IMR-90 (cell line): ENCODE measurements around the gene NANOS3. TPM values are rescaled to one million over a fixed set of nuclear protein-coding genes. Genes with fewer than 3 reads are reported as not detected.

ENCODE experiments used
- ATAC-seq: fragments of 200-7000 bp; cut with Tn5 transposase; 2 replicates; pipeline ENCODE4 v1.9.1; 2020; ENCODE audit warnings: low read depth, mild to moderate bottlenecking, moderate library complexity
- BruUV-seq: library from RNA; stranded (reverse); fragments of 400-500 nt; replicated peaks from 2 replicates; lab custom pipeline; 2021; lab: Mats Ljungman, UMichigan
- CTCF ChIA-PET: fragments of 300-600 bp; formaldehyde crosslinking; extraction: SDS; loops from one replicate; lab custom pipeline; 2021; ENCODE audit warnings: antibody characterized with exemption; lab: Yijun Ruan, JAX
- POLR2A ChIA-PET: fragments of 300-600 bp; sonication (Branson Sonifier 250); formaldehyde crosslinking; loops from one replicate; lab custom pipeline; 2022; ENCODE audit warnings: antibody characterized with exemption; ENCODE audit not compliant: unreplicated experiment; lab: Charles Lee
- DNase-seq: peaks from one replicate; pipeline ENCODE4 v3.0.0; 2013
- H2AFZ ChIP-seq: replicated peaks from 2 replicates; pipeline ENCODE3; 2013; ENCODE audit warnings: low read length, mild to moderate bottlenecking; ENCODE audit not compliant: poor library complexity
- H2AK5ac ChIP-seq: 2 replicates; pipeline ENCODE4 v1.6.1; 2013; ENCODE audit warnings: low read depth, low read length, inconsistent platforms
- H2AK9ac ChIP-seq: replicated peaks from 2 replicates; pipeline ENCODE3; 2013; ENCODE audit warnings: mild to moderate bottlenecking, low read depth, low read length, moderate library complexity; ENCODE audit not compliant: poor library complexity
- H2BK120ac ChIP-seq: 2 replicates; pipeline ENCODE4 v1.6.1; 2013; ENCODE audit warnings: low read depth, low read length, inconsistent platforms
- H2BK15ac ChIP-seq: 3 replicates; pipeline ENCODE4 v1.6.1; 2013; ENCODE audit warnings: low read depth, low read length, inconsistent platforms
- H2BK20ac ChIP-seq: 2 replicates; pipeline ENCODE4 v1.6.1; 2013; ENCODE audit warnings: low read depth, mild to moderate bottlenecking, inconsistent platforms, low read length, moderate library complexity
- H2BK5ac ChIP-seq: 2 replicates; pipeline ENCODE4 v1.6.1; 2013; ENCODE audit warnings: mild to moderate bottlenecking, low read depth, low read length, inconsistent platforms; ENCODE audit not compliant: poor library complexity, severe bottlenecking
- H3K14ac ChIP-seq: replicated peaks from 2 replicates; pipeline ENCODE4 v1.6.1; 2013; ENCODE audit warnings: low read depth, low read length, inconsistent platforms
- H3K18ac ChIP-seq: 2 replicates; pipeline ENCODE4 v1.6.1; 2013; ENCODE audit warnings: low read depth, low read length, control low read depth
- H3K23ac ChIP-seq: 2 replicates; pipeline ENCODE4 v1.6.1; 2013; ENCODE audit warnings: low read depth, low read length, inconsistent platforms
- H3K27ac ChIP-seq: 2 replicates; pipeline ENCODE4 v1.5.1; 2013; ENCODE audit warnings: mild to moderate bottlenecking, control low read depth, low read length; ENCODE audit not compliant: insufficient read depth
- H3K27me3 ChIP-seq: 2 replicates; pipeline ENCODE4 v1.6.1; 2013; ENCODE audit warnings: low read length; ENCODE audit not compliant: control insufficient read depth, insufficient read depth
- H3K36me3 ChIP-seq: 2 replicates; pipeline ENCODE4 v1.6.1; 2013; ENCODE audit warnings: low read length, mixed read lengths; ENCODE audit not compliant: control insufficient read depth, insufficient read depth
- H3K4ac ChIP-seq: 2 replicates; pipeline ENCODE4 v1.6.1; 2013; ENCODE audit warnings: low read depth, low read length, inconsistent platforms
- H3K4me1 ChIP-seq: 2 replicates; pipeline ENCODE4 v1.6.1; 2013; ENCODE audit warnings: low read length, mixed read lengths; ENCODE audit not compliant: control insufficient read depth, insufficient read depth
- H3K4me2 ChIP-seq: 2 replicates; pipeline ENCODE4 v1.6.1; 2013; ENCODE audit warnings: low read depth, mild to moderate bottlenecking, control low read depth, low read length, moderate library complexity
- H3K4me3 ChIP-seq: 2 replicates; pipeline ENCODE4 v1.5.1; 2013; ENCODE audit warnings: low read depth, mild to moderate bottlenecking, control low read depth, low read length, moderate library complexity; ENCODE audit not compliant: insufficient read depth
- H3K56ac ChIP-seq: 2 replicates; pipeline ENCODE4 v1.6.1; 2013; ENCODE audit warnings: low read length, inconsistent platforms; ENCODE audit not compliant: insufficient read depth; ENCODE audit errors: extremely low read depth
- H3K79me1 ChIP-seq, 2 experiments: 2 replicates each; pipeline ENCODE4 v1.6.1; 2013; ENCODE audit warnings: low read length in 2 of 2, inconsistent platforms in 1 of 2, low read depth in 1 of 2
- H3K9ac ChIP-seq: 2 replicates; pipeline ENCODE4 v1.6.1; 2013; ENCODE audit warnings: low read depth, low read length, control low read depth
- H3K9me1 ChIP-seq: 2 replicates; pipeline ENCODE4 v1.6.1; 2013; ENCODE audit warnings: low read length, inconsistent platforms; ENCODE audit not compliant: insufficient read depth
- H3K9me3 ChIP-seq: 2 replicates; pipeline ENCODE4 v1.6.1; 2013; ENCODE audit warnings: low read length; ENCODE audit not compliant: control insufficient read depth, insufficient read depth
- H4K20me1 ChIP-seq: 2 replicates; pipeline ENCODE4 v1.6.1; 2013; ENCODE audit warnings: low read length, inconsistent platforms; ENCODE audit not compliant: insufficient read depth
- H4K5ac ChIP-seq: 2 replicates; pipeline ENCODE4 v1.6.1; 2013; ENCODE audit warnings: mild to moderate bottlenecking, low read depth, low read length, control low read depth
- H4K8ac ChIP-seq, 2 experiments: 2 replicates each; pipeline ENCODE4 v1.6.1; 2013; ENCODE audit warnings: low read depth in 2 of 2, low read length in 2 of 2, control low read depth in 1 of 2, inconsistent platforms in 1 of 2
- H4K91ac ChIP-seq: 2 replicates; pipeline ENCODE4 v1.6.1; 2013; ENCODE audit warnings: low read depth, low read length, inconsistent platforms; ENCODE audit not compliant: insufficient read depth
- CEBPB ChIP-seq: IDR thresholded peaks from 2 replicates; pipeline ENCODE4 v1.6.1; 2012; ENCODE audit warnings: low read depth, low read length, improper control_type of control experiment
- CHD1 ChIP-seq: IDR thresholded peaks from 2 replicates; pipeline ENCODE4 v1.6.1; 2012; ENCODE audit warnings: low read depth, low read length, improper control_type of control experiment
- FOS ChIP-seq: fragments of 150-350 bp; IDR thresholded peaks from 2 replicates; pipeline ENCODE4 v1.6.1; 2016; ENCODE audit warnings: low read depth, low read length
- MAFK ChIP-seq: IDR thresholded peaks from 2 replicates; pipeline ENCODE4 v1.6.1; 2012; ENCODE audit warnings: low read depth, low read length, improper control_type of control experiment
- MAZ ChIP-seq: IDR thresholded peaks from 2 replicates; pipeline ENCODE4 v1.6.1; 2012; ENCODE audit warnings: low read depth, mild to moderate bottlenecking, low read length, improper control_type of control experiment, moderate library complexity, borderline replicate concordance
- MXI1 ChIP-seq: IDR thresholded peaks from 2 replicates; pipeline ENCODE4 v1.6.1; 2012; ENCODE audit warnings: low read depth, mild to moderate bottlenecking, low read length, moderate library complexity, borderline replicate concordance
- NFE2L2 ChIP-seq: fragments of 150-350 bp; IDR thresholded peaks from 2 replicates; pipeline ENCODE4 v1.6.1; 2016; ENCODE audit warnings: low read depth, mild to moderate bottlenecking, low read length
- POLR2A ChIP-seq: IDR thresholded peaks from 2 replicates; pipeline ENCODE4 v1.6.1; 2012; ENCODE audit warnings: mild to moderate bottlenecking, low read depth, low read length
- RAD21 ChIP-seq: IDR thresholded peaks from 2 replicates; pipeline ENCODE4 v1.6.1; 2012; ENCODE audit warnings: low read length, improper control_type of control experiment
- RCOR1 ChIP-seq: IDR thresholded peaks from 2 replicates; pipeline ENCODE4 v1.6.1; 2012; ENCODE audit warnings: mild to moderate bottlenecking, low read length, improper control_type of control experiment; ENCODE audit not compliant: insufficient replicate concordance
- RFX5 ChIP-seq: IDR thresholded peaks from 2 replicates; pipeline ENCODE4 v1.8.0; 2012; ENCODE audit warnings: low read depth, mild to moderate bottlenecking, low read length, moderate library complexity
- SMC3 ChIP-seq: fragments of 150-350 bp; IDR thresholded peaks from 2 replicates; pipeline ENCODE4 v1.6.1; 2016; ENCODE audit warnings: low read depth, mild to moderate bottlenecking, antibody characterized with exemption, low read length, moderate library complexity
- WGBS, 2 experiments: methylation state at CpG; one replicate each; pipeline versions ENCODE4 v1.1.5 to v1.1.7; 2013; ENCODE audit warnings: missing lambda C conversion rate in 2 of 2; ENCODE audit not compliant: insufficient read length in 1 of 2; ENCODE audit errors: extremely low coverage in 2 of 2; 5-methylcytosine and 5-hydroxymethylcytosine counted together
- dilution Hi-C: fragments of 300-500 bp; cut with HindIII; formaldehyde crosslinking; loops from one replicate; pipeline ENCODE4 v1.14.3; 2018; ENCODE audit warnings: low sequenced_read_pairs; ENCODE audit not compliant: unreplicated experiment
- in situ Hi-C: fragments of 300-500 bp; cut with MboI; formaldehyde crosslinking; loops from 3 replicates; pipeline ENCODE4 v1.14.3; 2019; ENCODE audit warnings: low sequenced_read_pairs, inconsistent platforms, mixed read lengths
- intact Hi-C: fragments of 100-400 bp; cut with micrococcal nuclease; formaldehyde crosslinking; loops from 2 replicates; pipeline ENCODE4 v1.10.0; 2022
- polyA plus RNA-seq, 3 experiments: library from polyadenylated mRNA; depleted of rRNA; stranded (reverse); fragments of >200 nt; gene quantifications; 2 replicates each; pipeline ENCODE4 v1.2.3, GENCODE V29; 2012; ENCODE audit warnings: low replicate concordance in 1 of 3
- total RNA-seq: library from RNA; depleted of rRNA; stranded (reverse); fragments of >200 nt; gene quantifications from 2 replicates; pipeline ENCODE4 v1.2.3, GENCODE V29; 2012
- TF ChIP-seq, protein P1 (sequence below): conservative IDR thresholded peaks from 2 replicates; pipeline ENCODE4 v1.5.1; 2012; ENCODE audit warnings: mild to moderate bottlenecking, low read depth, low read length, improper control_type of control experiment
- TF ChIP-seq, protein P2 (sequence below): fragments of 150-350 bp; IDR thresholded peaks from 2 replicates; pipeline ENCODE4 v1.6.1; 2016; ENCODE audit warnings: low read depth, mild to moderate bottlenecking, low read length, moderate library complexity, borderline replicate concordance
- TF ChIP-seq, protein P3 (sequence below): fragments of 150-350 bp; IDR thresholded peaks from 2 replicates; pipeline ENCODE4 v1.6.1; 2017; ENCODE audit warnings: mild to moderate bottlenecking, antibody characterized with exemption, low read length, low read depth

The NANOS3 gene
- total and polyA plus RNA-seq, 2 of the 4 experiments (the other 2 are of a cell fraction), result 0.63 TPM; not detected in 1

DNA sequence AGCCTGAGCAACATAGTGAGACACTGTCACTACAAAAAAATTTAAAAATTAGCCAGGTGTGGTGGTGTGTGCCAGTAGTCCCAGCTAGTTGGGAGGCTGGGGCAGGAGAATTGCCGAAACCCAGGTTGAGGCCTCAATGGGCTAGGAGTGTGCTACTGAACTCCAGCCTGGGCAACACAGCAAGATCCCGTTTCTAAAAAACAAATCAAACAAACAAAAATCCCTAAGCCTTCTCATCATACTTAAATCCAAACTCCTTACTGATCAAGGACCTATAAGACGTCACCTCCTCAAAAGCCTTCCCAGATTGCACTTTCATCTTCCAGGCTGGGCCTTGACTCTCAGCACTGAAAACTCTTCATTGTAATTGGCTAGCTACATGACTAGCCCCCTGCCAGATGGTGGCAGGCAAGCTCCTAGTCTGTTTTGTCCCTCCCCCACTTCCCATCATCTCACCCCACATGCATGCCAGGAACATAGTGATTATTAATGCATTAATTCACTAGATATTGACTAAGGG, 17.5 kb upstream of the NANOS3 start:
- no peak overlapping the region for H3K14ac ChIP-seq
- peak overlapping the region; percentile 23; the same call in 1 of the 2 replicates for H4K91ac ChIP-seq
- H3K9me3 ChIP-seq, result no peaks in the 10 kb centered on the region
- peaks cover 8% of the 10 kb centered on the region for H3K4me1 ChIP-seq
- H4K5ac ChIP-seq, result no peak overlapping the region
- intact Hi-C loops, result no loop called here
- H4K8ac ChIP-seq, result no peak overlapping the region; a peak in 1 of 4 replicates
- no peak overlapping the region for H3K4me2 ChIP-seq
- no peak overlapping the region for H3K9ac ChIP-seq
- peaks cover 5 to 36% of the 10 kb centered on the region in 2 experiments; a peak in 1 of 4 replicates for H3K79me1 ChIP-seq
- BruUV-seq, result no TSS peak
- no peak overlapping the region for H3K18ac ChIP-seq
- POLR2A ChIA-PET, result no interaction called here
- peak overlapping the region; percentile 8 for H2BK5ac ChIP-seq
- 0 out of 2 replicates have a peak overlapping the region, but pooled peaks have one; percentile 26 for H2BK20ac ChIP-seq
- H2AFZ ChIP-seq, result peak overlapping the region; percentile 34
- WGBS, 2 experiments, result 100% methylated on average over 1 of the region's 3 CpGs; no CpG with 5 or more reads in 1 of the 2 experiments
- no peaks in the 10 kb centered on the region for H4K20me1 ChIP-seq
- peak overlapping the region; percentile 16 for H2BK120ac ChIP-seq
- no peaks in the 10 kb centered on the region for H3K36me3 ChIP-seq
- no peaks in the 10 kb centered on the region for H3K27me3 ChIP-seq
- in situ Hi-C loops, result loop anchor here (25.0 kb wide), 1 partner anchor 572 kb away; no protein-coding TSS in a partner anchor
- peak; percentile 58 for DNase-seq
- H3K56ac ChIP-seq, result peak overlapping the region; percentile 15; the same call in 1 of the 2 replicates
- H3K4ac ChIP-seq, result 0 out of 2 replicates have a peak overlapping the region, but pooled peaks have one; percentile 10
- dilution Hi-C loops, result no loop called here
- H2AK5ac ChIP-seq, result peak overlapping the region; percentile 73
- no peak overlapping the region for H3K27ac ChIP-seq
- H3K4me3 ChIP-seq, result no peak overlapping the region
- peak overlapping the region; percentile 37; the same call in 2 of the 3 replicates for H2BK15ac ChIP-seq
- CTCF ChIA-PET, result interaction anchor here (0.9 kb wide), 1 partner anchor 8 kb away, joined by 4 read pairs; no protein-coding TSS in a partner anchor
- peak overlapping the region; percentile 33 for H2AK9ac ChIP-seq
- H3K9me1 ChIP-seq, result peaks cover 4% of the 10 kb centered on the region
- ATAC-seq, result no peak
- no peak overlapping the region for H3K23ac ChIP-seq
- no peak for TF ChIP-seq FOS
- no peak for TF ChIP-seq MAFK
- TF ChIP-seq RFX5, result no peak
- TF ChIP-seq CEBPB, result no peak
- TF ChIP-seq, protein P1, sequence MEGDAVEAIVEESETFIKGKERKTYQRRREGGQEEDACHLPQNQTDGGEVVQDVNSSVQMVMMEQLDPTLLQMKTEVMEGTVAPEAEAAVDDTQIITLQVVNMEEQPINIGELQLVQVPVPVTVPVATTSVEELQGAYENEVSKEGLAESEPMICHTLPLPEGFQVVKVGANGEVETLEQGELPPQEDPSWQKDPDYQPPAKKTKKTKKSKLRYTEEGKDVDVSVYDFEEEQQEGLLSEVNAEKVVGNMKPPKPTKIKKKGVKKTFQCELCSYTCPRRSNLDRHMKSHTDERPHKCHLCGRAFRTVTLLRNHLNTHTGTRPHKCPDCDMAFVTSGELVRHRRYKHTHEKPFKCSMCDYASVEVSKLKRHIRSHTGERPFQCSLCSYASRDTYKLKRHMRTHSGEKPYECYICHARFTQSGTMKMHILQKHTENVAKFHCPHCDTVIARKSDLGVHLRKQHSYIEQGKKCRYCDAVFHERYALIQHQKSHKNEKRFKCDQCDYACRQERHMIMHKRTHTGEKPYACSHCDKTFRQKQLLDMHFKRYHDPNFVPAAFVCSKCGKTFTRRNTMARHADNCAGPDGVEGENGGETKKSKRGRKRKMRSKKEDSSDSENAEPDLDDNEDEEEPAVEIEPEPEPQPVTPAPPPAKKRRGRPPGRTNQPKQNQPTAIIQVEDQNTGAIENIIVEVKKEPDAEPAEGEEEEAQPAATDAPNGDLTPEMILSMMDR, result no peak
- no peak for TF ChIP-seq SMC3
- no peak for TF ChIP-seq RAD21
- TF ChIP-seq POLR2A, result no peak
- TF ChIP-seq, protein P2, sequence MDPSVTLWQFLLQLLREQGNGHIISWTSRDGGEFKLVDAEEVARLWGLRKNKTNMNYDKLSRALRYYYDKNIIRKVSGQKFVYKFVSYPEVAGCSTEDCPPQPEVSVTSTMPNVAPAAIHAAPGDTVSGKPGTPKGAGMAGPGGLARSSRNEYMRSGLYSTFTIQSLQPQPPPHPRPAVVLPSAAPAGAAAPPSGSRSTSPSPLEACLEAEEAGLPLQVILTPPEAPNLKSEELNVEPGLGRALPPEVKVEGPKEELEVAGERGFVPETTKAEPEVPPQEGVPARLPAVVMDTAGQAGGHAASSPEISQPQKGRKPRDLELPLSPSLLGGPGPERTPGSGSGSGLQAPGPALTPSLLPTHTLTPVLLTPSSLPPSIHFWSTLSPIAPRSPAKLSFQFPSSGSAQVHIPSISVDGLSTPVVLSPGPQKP, result no peak
- no peak for TF ChIP-seq MXI1
- no peak for TF ChIP-seq RCOR1
- TF ChIP-seq, protein P3, sequence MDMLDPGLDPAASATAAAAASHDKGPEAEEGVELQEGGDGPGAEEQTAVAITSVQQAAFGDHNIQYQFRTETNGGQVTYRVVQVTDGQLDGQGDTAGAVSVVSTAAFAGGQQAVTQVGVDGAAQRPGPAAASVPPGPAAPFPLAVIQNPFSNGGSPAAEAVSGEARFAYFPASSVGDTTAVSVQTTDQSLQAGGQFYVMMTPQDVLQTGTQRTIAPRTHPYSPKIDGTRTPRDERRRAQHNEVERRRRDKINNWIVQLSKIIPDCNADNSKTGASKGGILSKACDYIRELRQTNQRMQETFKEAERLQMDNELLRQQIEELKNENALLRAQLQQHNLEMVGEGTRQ, result no peak
- no peak for TF ChIP-seq MAZ
- no peak for TF ChIP-seq CHD1
- TF ChIP-seq NFE2L2, result no peak
